HL-60 (cell line): ENCODE data around the gene APLP2.
"Not testable (repeated sequence)": the region's sequence is repeated elsewhere in the genome, so short reads cannot be mapped to it uniquely, and the experiment has no call there.

Experiments
- DNase-seq, 2 experiments: peaks; one replicate each; pipeline ENCODE4 v3.0.0-alpha.2; 2010 to 2020; ENCODE audit warnings: low read depth in 1 of 2, low spot score in 1 of 2
- H3K27ac ChIP-seq: fragments of 250-450 bp; sonication (Bioruptor Pico); replicated peaks from 2 replicates; pipeline ENCODE4 v1.5.1; 2020; ENCODE audit warnings: mild to moderate bottlenecking, moderate library complexity
- H3K27me3 ChIP-seq: fragments of 250-450 bp; sonication (Bioruptor Pico); 2 replicates; pipeline ENCODE4 v1.5.1; 2021; ENCODE audit warnings: mild to moderate bottlenecking, moderate library complexity; ENCODE audit not compliant: insufficient read depth, poor library complexity, severe bottlenecking
- H3K4me3 ChIP-seq: replicated peaks from 2 replicates; pipeline ENCODE4 v1.5.1; 2011; ENCODE audit warnings: mild to moderate bottlenecking, control low read depth, low read length; ENCODE audit not compliant: insufficient read depth
- GABPA ChIP-seq: IDR thresholded peaks from 2 replicates; pipeline ENCODE4 v1.6.1; 2012; ENCODE audit warnings: low read depth
- POLR2AphosphoS5 ChIP-seq: IDR thresholded peaks from 2 replicates; pipeline ENCODE4 v1.6.1; 2012; ENCODE audit warnings: low read depth
- SPI1 ChIP-seq: IDR thresholded peaks from 2 replicates; pipeline ENCODE4 v1.6.1; 2012; ENCODE audit warnings: low read depth, mild to moderate bottlenecking, borderline replicate concordance
- TF ChIP-seq, protein P1 (sequence below): IDR thresholded peaks from one replicate; pipeline ENCODE4 v1.5.1; 2011; ENCODE audit warnings: low read length, control low read depth, inconsistent platforms; ENCODE audit not compliant: insufficient read depth
- TF ChIP-seq, protein P2 (sequence below): IDR thresholded peaks from 2 replicates; pipeline ENCODE4 v1.6.1; 2012; ENCODE audit warnings: low read depth; ENCODE audit not compliant: insufficient replicate concordance

The APLP2 gene

DNA sequence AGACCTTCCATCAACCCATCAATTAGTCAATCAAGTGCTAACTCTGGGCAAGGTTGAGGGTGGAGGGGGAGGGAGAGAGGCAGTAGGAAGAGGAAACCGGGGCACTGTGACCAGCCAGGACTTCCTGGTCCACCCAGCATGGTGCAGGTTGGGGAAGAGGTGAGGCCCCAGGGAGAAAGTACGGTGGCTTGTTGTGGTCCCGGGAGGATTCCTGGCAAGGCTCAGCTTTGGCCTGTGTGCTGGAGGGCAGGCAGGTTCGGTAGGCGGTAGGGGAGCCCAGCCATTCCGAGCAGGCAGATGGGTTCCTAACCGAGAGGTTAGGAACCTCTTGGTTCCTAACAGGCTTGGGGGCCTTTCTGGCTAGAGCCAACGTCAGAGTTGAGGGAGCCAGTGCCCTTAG, 100.7 kb downstream of the APLP2 start:
- TF ChIP-seq POLR2AphosphoS5 (no peak), SPI1 (no peak), GABPA (no peak)
- TF ChIP-seq, protein P1, sequence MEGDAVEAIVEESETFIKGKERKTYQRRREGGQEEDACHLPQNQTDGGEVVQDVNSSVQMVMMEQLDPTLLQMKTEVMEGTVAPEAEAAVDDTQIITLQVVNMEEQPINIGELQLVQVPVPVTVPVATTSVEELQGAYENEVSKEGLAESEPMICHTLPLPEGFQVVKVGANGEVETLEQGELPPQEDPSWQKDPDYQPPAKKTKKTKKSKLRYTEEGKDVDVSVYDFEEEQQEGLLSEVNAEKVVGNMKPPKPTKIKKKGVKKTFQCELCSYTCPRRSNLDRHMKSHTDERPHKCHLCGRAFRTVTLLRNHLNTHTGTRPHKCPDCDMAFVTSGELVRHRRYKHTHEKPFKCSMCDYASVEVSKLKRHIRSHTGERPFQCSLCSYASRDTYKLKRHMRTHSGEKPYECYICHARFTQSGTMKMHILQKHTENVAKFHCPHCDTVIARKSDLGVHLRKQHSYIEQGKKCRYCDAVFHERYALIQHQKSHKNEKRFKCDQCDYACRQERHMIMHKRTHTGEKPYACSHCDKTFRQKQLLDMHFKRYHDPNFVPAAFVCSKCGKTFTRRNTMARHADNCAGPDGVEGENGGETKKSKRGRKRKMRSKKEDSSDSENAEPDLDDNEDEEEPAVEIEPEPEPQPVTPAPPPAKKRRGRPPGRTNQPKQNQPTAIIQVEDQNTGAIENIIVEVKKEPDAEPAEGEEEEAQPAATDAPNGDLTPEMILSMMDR, result no peak
- TF ChIP-seq, protein P2, sequence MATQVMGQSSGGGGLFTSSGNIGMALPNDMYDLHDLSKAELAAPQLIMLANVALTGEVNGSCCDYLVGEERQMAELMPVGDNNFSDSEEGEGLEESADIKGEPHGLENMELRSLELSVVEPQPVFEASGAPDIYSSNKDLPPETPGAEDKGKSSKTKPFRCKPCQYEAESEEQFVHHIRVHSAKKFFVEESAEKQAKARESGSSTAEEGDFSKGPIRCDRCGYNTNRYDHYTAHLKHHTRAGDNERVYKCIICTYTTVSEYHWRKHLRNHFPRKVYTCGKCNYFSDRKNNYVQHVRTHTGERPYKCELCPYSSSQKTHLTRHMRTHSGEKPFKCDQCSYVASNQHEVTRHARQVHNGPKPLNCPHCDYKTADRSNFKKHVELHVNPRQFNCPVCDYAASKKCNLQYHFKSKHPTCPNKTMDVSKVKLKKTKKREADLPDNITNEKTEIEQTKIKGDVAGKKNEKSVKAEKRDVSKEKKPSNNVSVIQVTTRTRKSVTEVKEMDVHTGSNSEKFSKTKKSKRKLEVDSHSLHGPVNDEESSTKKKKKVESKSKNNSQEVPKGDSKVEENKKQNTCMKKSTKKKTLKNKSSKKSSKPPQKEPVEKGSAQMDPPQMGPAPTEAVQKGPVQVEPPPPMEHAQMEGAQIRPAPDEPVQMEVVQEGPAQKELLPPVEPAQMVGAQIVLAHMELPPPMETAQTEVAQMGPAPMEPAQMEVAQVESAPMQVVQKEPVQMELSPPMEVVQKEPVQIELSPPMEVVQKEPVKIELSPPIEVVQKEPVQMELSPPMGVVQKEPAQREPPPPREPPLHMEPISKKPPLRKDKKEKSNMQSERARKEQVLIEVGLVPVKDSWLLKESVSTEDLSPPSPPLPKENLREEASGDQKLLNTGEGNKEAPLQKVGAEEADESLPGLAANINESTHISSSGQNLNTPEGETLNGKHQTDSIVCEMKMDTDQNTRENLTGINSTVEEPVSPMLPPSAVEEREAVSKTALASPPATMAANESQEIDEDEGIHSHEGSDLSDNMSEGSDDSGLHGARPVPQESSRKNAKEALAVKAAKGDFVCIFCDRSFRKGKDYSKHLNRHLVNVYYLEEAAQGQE, result no peak
- DNase-seq, result no peak
- Histone ChIP-seq H3K27ac (no peak overlapping the region), H3K4me3 (no peak overlapping the region), H3K27me3 (no peaks in the 10 kb centered on the region)

GRCh38 chr11:130171534-130171933, 101.8 kb downstream of the APLP2 start:
- TF ChIP-seq SPI1 (0 out of 2 replicates have a peak, but pooled peaks have one; percentile 7), POLR2AphosphoS5 (no peak)
- DNase-seq, result no peak
- H3K27me3 ChIP-seq, result no peaks in the 10 kb centered on the region
- H3K4me3 ChIP-seq, result no peak overlapping the region
- no peak overlapping the region for H3K27ac ChIP-seq

- H3K27ac ChIP-seq, DNase-seq, H3K27me3 ChIP-seq, H3K4me3 ChIP-seq: not testable (repeated sequence)
Observed at GRCh38 chr11:130172001-130172400, 102.3 kb downstream of the APLP2 start.

GRCh38 chr11:130174642-130175041, 104.9 kb downstream of the APLP2 start:
- DNase-seq, result no peak
- no peaks in the 10 kb centered on the region for H3K27me3 ChIP-seq
- TF ChIP-seq SPI1, result no peak
- no peak for TF ChIP-seq GABPA
- TF ChIP-seq, protein P2, result no peak
- TF ChIP-seq, protein P1, result no peak
- TF ChIP-seq POLR2AphosphoS5, result no peak

GRCh38 chr11:130175898-130176297, 106.2 kb downstream of the APLP2 start:
- H3K27me3 ChIP-seq, result no peaks in the 10 kb centered on the region
- TF ChIP-seq SPI1 (no peak), POLR2AphosphoS5 (no peak), GABPA (no peak)
- TF ChIP-seq, protein P1, result no peak
- TF ChIP-seq, protein P2, result no peak

More at GRCh38 chr11:130174642-130175041, 104.9 kb downstream of the APLP2 start:
- Histone ChIP-seq H3K27ac (no peak overlapping the region), H3K4me3 (no peak overlapping the region)

More at GRCh38 chr11:130175898-130176297, 106.2 kb downstream of the APLP2 start:
- Histone ChIP-seq H3K4me3 (no peak overlapping the region), H3K27ac (no peak overlapping the region)
- no peak for DNase-seq
